HCT116 (cell line): ENCODE results near the gene CDH13. TPM values are rescaled to one million over a fixed set of nuclear protein-coding genes. Genes with fewer than 3 reads are reported as not detected.

Experiments
- ATAC-seq: fragments of 200-7000 bp; cut with Tn5 transposase; 2 replicates; pipeline ENCODE4 v1.9.1; 2020; ENCODE audit warnings: mild to moderate bottlenecking, moderate library complexity
- BruUV-seq: library from RNA; stranded (reverse); fragments of 400-500 nt; replicated peaks from 2 replicates; lab custom pipeline; 2021; lab: Mats Ljungman, UMichigan
- CTCF ChIA-PET: fragments of 300-600 bp; sonication (Branson Sonifier 250); formaldehyde crosslinking; loops from one replicate; lab custom pipeline; 2021; ENCODE audit warnings: antibody characterized with exemption; lab: Charles Lee
- POLR2A ChIA-PET: fragments of 300-600, 350-600 bp; sonication (Branson Sonifier 250); formaldehyde crosslinking; loops from one replicate; lab custom pipeline; 2021; ENCODE audit warnings: antibody characterized with exemption; lab: Charles Lee
- RAD21 ChIA-PET, 2 experiments: fragments of 300-600 bp; sonication (Branson Sonifier 250); formaldehyde crosslinking; loops; one replicate each; lab custom pipeline; 2023; ENCODE audit warnings: low total read pairs in 2 of 2; ENCODE audit not compliant: uncharacterized antibody in 2 of 2, unreplicated experiment in 2 of 2, low non-redundant PET in 1 of 2; lab: Charles Lee
- DNase-seq: peaks from one replicate; pipeline ENCODE4 v3.0.0-alpha.2; 2010; ENCODE audit warnings: low read depth, low spot score
- H2AFZ ChIP-seq: fragments of 200-600 bp; shearing (Covaris generic), sonication (generic); 2 replicates; pipeline ENCODE4 v1.6.1; 2017; ENCODE audit warnings: low read depth, mixed run types, mixed read lengths, antibody characterized with exemption, low read length; ENCODE audit not compliant: poor library complexity, severe bottlenecking
- H3K27ac ChIP-seq: 2 replicates; pipeline ENCODE4 v1.5.1; 2012; ENCODE audit warnings: low read depth, low read length
- H3K27me3 ChIP-seq: fragments of 200-600 bp; sonication (generic); 2 replicates; pipeline ENCODE4 v1.6.1; 2016; ENCODE audit warnings: mixed run types, low read length, mixed read lengths; ENCODE audit not compliant: insufficient read depth
- H3K36me3 ChIP-seq, 2 experiments: fragments of 200-500 bp in 1 of 2; fragments of 200-600 bp in 1 of 2; sonication (Bioruptor generic) in 1 of 2; sonication (generic) in 1 of 2; 2 replicates each; pipeline versions ENCODE4 v1.5.1 to v1.6.1; 2014 to 2016; ENCODE audit warnings: low read length in 2 of 2, inconsistent platforms in 1 of 2, mixed read lengths in 1 of 2, mixed run types in 1 of 2; ENCODE audit not compliant: insufficient read depth in 2 of 2, control insufficient read depth in 1 of 2
- H3K4me1 ChIP-seq, 2 experiments: fragments of 200-600 bp in 1 of 2; sonication (generic) in 1 of 2; 2 replicates each; pipeline versions ENCODE4 v1.5.1 to v1.6.1; 2012 to 2017; ENCODE audit warnings: low read length in 2 of 2, inconsistent platforms in 1 of 2, mild to moderate bottlenecking in 1 of 2, mixed read lengths in 1 of 2, mixed run types in 1 of 2, moderate library complexity in 1 of 2; ENCODE audit not compliant: insufficient read depth in 2 of 2, control insufficient read depth in 1 of 2
- H3K4me2 ChIP-seq: fragments of 200-600 bp; sonication (generic); 2 replicates; pipeline ENCODE4 v1.6.1; 2017; ENCODE audit warnings: mixed run types, low read length, mixed read lengths
- H3K4me3 ChIP-seq, 2 experiments: fragments of 200-600 bp in 1 of 2; sonication (generic) in 1 of 2; replicated peaks in 1 of 2; 2 replicates each; pipeline ENCODE4 v1.5.1; 2011 to 2016; ENCODE audit warnings: low read length in 2 of 2, control low read depth in 1 of 2, low read depth in 1 of 2, mild to moderate bottlenecking in 1 of 2, mixed read lengths in 1 of 2, mixed run types in 1 of 2
- H3K79me2 ChIP-seq: fragments of 200-600 bp; sonication (generic); 2 replicates; pipeline ENCODE4 v1.6.1; 2017; ENCODE audit warnings: mild to moderate bottlenecking, mixed run types, low read length, moderate library complexity, mixed read lengths; ENCODE audit not compliant: insufficient read depth
- H3K9ac ChIP-seq: fragments of 200-600 bp; sonication (generic); 2 replicates; pipeline ENCODE4 v1.6.1; 2016; ENCODE audit warnings: low read length, mixed read lengths
- H3K9me2 ChIP-seq: fragments of 200-600 bp; sonication (generic), shearing (Covaris generic); 2 replicates; pipeline ENCODE4 v1.6.1; 2017; ENCODE audit warnings: mixed run types, mild to moderate bottlenecking, moderate library complexity; ENCODE audit not compliant: insufficient read depth
- H3K9me3 ChIP-seq, 2 experiments: fragments of 200-500 bp in 1 of 2; fragments of 200-600 bp in 1 of 2; sonication (Bioruptor generic) in 1 of 2; sonication (generic) in 1 of 2; 2 replicates each; pipeline ENCODE4 v1.6.1; 2014 to 2017; ENCODE audit warnings: low read length in 2 of 2, mixed read lengths in 2 of 2, inconsistent platforms in 1 of 2, low read depth in 1 of 2, mild to moderate bottlenecking in 1 of 2, mixed run types in 1 of 2, moderate library complexity in 1 of 2; ENCODE audit not compliant: control insufficient read depth in 1 of 2, insufficient read depth in 1 of 2
- H4K20me1 ChIP-seq: fragments of 200-600 bp; sonication (generic), shearing (Covaris generic); 2 replicates; pipeline ENCODE4 v1.6.1; 2017; ENCODE audit warnings: mixed run types, mild to moderate bottlenecking, moderate library complexity; ENCODE audit not compliant: insufficient read depth
- CEBPB ChIP-seq: IDR thresholded peaks from 2 replicates; pipeline ENCODE4 v1.6.1; 2012; ENCODE audit warnings: low read depth
- CTCF ChIP-seq, 3 experiments: fragments of 200-600 bp in 1 of 3; sonication (generic) in 1 of 3; IDR thresholded peaks in 2 of 3; conservative IDR thresholded peaks in 1 of 3; 2 replicates each; pipeline ENCODE4 v1.5.1; 2012 to 2017; ENCODE audit warnings: low read depth in 2 of 3, low read length in 2 of 3, antibody characterized with exemption in 1 of 3, borderline replicate concordance in 1 of 3, control low read depth in 1 of 3, mild to moderate bottlenecking in 1 of 3, mixed read lengths in 1 of 3, mixed run types in 1 of 3, moderate library complexity in 1 of 3; ENCODE audit not compliant: insufficient read depth in 1 of 3
- ELF1 ChIP-seq: IDR thresholded peaks from 2 replicates; pipeline ENCODE4 v1.6.1; 2012; ENCODE audit warnings: low read depth, borderline replicate concordance
- EZH2 ChIP-seq: fragments of 200-600 bp; sonication (generic); IDR thresholded peaks from 2 replicates; pipeline ENCODE4 v1.6.1; 2017; ENCODE audit warnings: antibody characterized with exemption, mixed run types
- EZH2phosphoT487 ChIP-seq: fragments of 200-600 bp; IDR thresholded peaks from 2 replicates; pipeline ENCODE4 v1.6.1; 2018; ENCODE audit warnings: antibody characterized with exemption, borderline replicate concordance
- FOSL1 ChIP-seq: IDR thresholded peaks from 2 replicates; pipeline ENCODE4 v1.6.1; 2012; ENCODE audit warnings: low read depth
- SP1 ChIP-seq: IDR thresholded peaks from 2 replicates; pipeline ENCODE4 v1.6.1; 2012; ENCODE audit warnings: low read depth
- TCF7L2 ChIP-seq: IDR thresholded peaks from 2 replicates; pipeline ENCODE4 v1.7.0; 2011; ENCODE audit warnings: borderline replicate concordance, inconsistent platforms; ENCODE audit not compliant: insufficient read depth, insufficient read length; ENCODE audit errors: extremely low read depth
- YY1 ChIP-seq: IDR thresholded peaks from 2 replicates; pipeline ENCODE4 v1.6.1; 2011; ENCODE audit warnings: low read length, low read depth, moderate library complexity, mild to moderate bottlenecking; ENCODE audit not compliant: insufficient replicate concordance; ENCODE audit errors: extremely low read depth
- intact Hi-C: fragments of 100-400 bp; cut with micrococcal nuclease; formaldehyde crosslinking; loops from 2 replicates; pipeline ENCODE4 v1.10.0; 2022
- total RNA-seq: library from RNA; stranded (reverse); gene quantifications from one replicate; pipeline ENCODE4 v1.2.1, GENCODE V29; 2021; ENCODE audit not compliant: unreplicated experiment

CDH13 gene
- total RNA-seq, 1 experiment from 2014 or later, result not detected

GRCh38 chr16:83231729-83232128 is 605.0 kb downstream of the CDH13 start:
- Histone ChIP-seq H2AFZ (no peak overlapping the region), H3K9ac (no peak overlapping the region), H3K27me3 (no peaks in the 10 kb centered on the region), H3K36me3 (no peaks in the 10 kb centered on the region), H3K4me1 (no peaks in the 10 kb centered on the region), H3K79me2 (no peaks in the 10 kb centered on the region), H3K4me3 (no peak overlapping the region), H3K9me3 (peaks cover 0 to 7% of the 10 kb centered on the region in 2 experiments; a peak in 2 of 4 replicates), H3K27ac (no peak overlapping the region), H3K9me2 (no peaks in the 10 kb centered on the region), H4K20me1 (no peaks in the 10 kb centered on the region), H3K4me2 (no peak overlapping the region)
- DNase-seq (no peak), ATAC-seq (no peak)
- ChIA-PET POLR2A (no interaction called here), CTCF (no interaction called here), RAD21 (no interaction called here)
- intact Hi-C loops, result no loop called here
- TF ChIP-seq TCF7L2 (no peak), CTCF (IDR thresholded peaks at IDR 0.05 in 2 of 3, conservative IDR thresholded peaks at IDR 0.05 in 1 of 3; ENCODE audit: borderline replicate concordance in 1 of 3, insufficient read depth in 1 of 3, low read depth in 2 of 3, low read length in 2 of 3) (no peak), EZH2 (no peak)
- BruUV-seq, result no TSS peak

GRCh38 chr16:83233153-83233552 is 606.4 kb downstream of the CDH13 start:
- Histone ChIP-seq H3K9ac (no peak overlapping the region), H3K9me2 (no peaks in the 10 kb centered on the region), H3K4me3 (no peak overlapping the region), H4K20me1 (no peaks in the 10 kb centered on the region), H3K9me3 (peaks cover 0 to 16% of the 10 kb centered on the region in 2 experiments; a peak in 2 of 4 replicates), H3K4me2 (no peak overlapping the region), H3K79me2 (no peaks in the 10 kb centered on the region), H3K36me3 (no peaks in the 10 kb centered on the region), H3K27me3 (no peaks in the 10 kb centered on the region), H3K4me1 (no peaks in the 10 kb centered on the region), H2AFZ (no peak overlapping the region), H3K27ac (no peak overlapping the region)
- ChIA-PET CTCF (no interaction called here), POLR2A (no interaction called here), RAD21 (no interaction called here)
- no peak for ATAC-seq
- DNase-seq, result no peak
- TF ChIP-seq FOSL1 (no peak), CEBPB (no peak), YY1 (no peak), EZH2phosphoT487 (no peak), SP1 (no peak), ELF1 (no peak)
- intact Hi-C loops, result no loop called here
- no TSS peak for BruUV-seq
